Spleen (tissue), 11 donors: ENCODE measurements around the gene HNRNPUL1. TPM values are rescaled to one million over a fixed set of nuclear protein-coding genes. Genes with fewer than 3 reads are reported as not detected.

ENCODE experiments used
- DNase-seq: peaks from one replicate; pipeline ENCODE4 v3.0.0-alpha.2; 2020
- H3K27ac ChIP-seq, 8 donors: fragments of 200-600 bp; sonication (generic) in 7 of 8; 1 replicate in 4 of 8; 2 replicates in 4 of 8; pipeline versions ENCODE4 v1.5.0 to v1.8.0; 2016 to 2021; ENCODE audit warnings: inconsistent platforms in 4 of 8, mild to moderate bottlenecking in 4 of 8, moderate library complexity in 1 of 8
- H3K27me3 ChIP-seq, 7 donors: fragments of 200-600 bp; sonication (generic) in 6 of 7; replicated peaks in 1 of 7; 1 replicate in 4 of 7; 2 replicates in 3 of 7; pipeline versions ENCODE4 v1.5.0 to v1.8.0; 2016 to 2021; ENCODE audit warnings: inconsistent platforms in 3 of 7, mild to moderate bottlenecking in 1 of 7
- H3K36me3 ChIP-seq, 6 donors: fragments of 200-600 bp; sonication (generic) in 5 of 6; 1 replicate in 4 of 6; 2 replicates in 2 of 6; pipeline versions ENCODE4 v1.5.0 to v1.8.0; 2016 to 2021; ENCODE audit warnings: inconsistent platforms in 2 of 6
- H3K4me1 ChIP-seq, 6 donors: fragments of 200-600 bp; sonication (generic) in 5 of 6; 1 replicate in 3 of 6; 2 replicates in 3 of 6; pipeline versions ENCODE4 v1.5.0 to v1.8.0; 2016 to 2021; ENCODE audit warnings: inconsistent platforms in 3 of 6
- H3K4me3 ChIP-seq, 8 donors: fragments of 200-600 bp; sonication (generic) in 7 of 8; 1 replicate in 4 of 8; 2 replicates in 4 of 8; pipeline versions ENCODE4 v1.5.0 to v1.8.0; 2016 to 2021; ENCODE audit warnings: inconsistent platforms in 4 of 8, mild to moderate bottlenecking in 4 of 8, moderate library complexity in 2 of 8
- H3K9me3 ChIP-seq, 8 donors: fragments of 200-600 bp; sonication (generic) in 7 of 8; 1 replicate in 4 of 8; 2 replicates in 4 of 8; pipeline versions ENCODE4 v1.5.0 to v1.8.0; 2016 to 2021; ENCODE audit warnings: inconsistent platforms in 4 of 8
- CTCF ChIP-seq, 11 experiments: fragments of 200-600 bp in 7 of 11; fragments of 450-650 bp in 4 of 11; sonication (generic) in 4 of 11; IDR thresholded peaks in 8 of 11; conservative IDR thresholded peaks in 3 of 11; 1 replicate in 7 of 11; 2 replicates in 4 of 11; pipeline versions ENCODE4 v1.4.0 to v1.8.0; 2016 to 2021; ENCODE audit warnings: antibody characterized with exemption in 11 of 11, inconsistent platforms in 4 of 11, mild to moderate bottlenecking in 1 of 11
- POLR2A ChIP-seq, 3 donors: fragments of 450-650 bp; IDR thresholded peaks; one replicate each; pipeline ENCODE4 v1.5.1; 2017; ENCODE audit warnings: antibody characterized with exemption in 3 of 3, mild to moderate bottlenecking in 1 of 3
- POLR2AphosphoS5 ChIP-seq, 3 donors: sonication (generic); formaldehyde crosslinking; IDR thresholded peaks; one replicate each; pipeline ENCODE4 v1.5.1; 2017; ENCODE audit warnings: antibody characterized with exemption in 3 of 3
- WGBS, 5 donors: extraction: QIAGEN DNeasy Blood & Tissue Kit in 3 of 5; methylation state at CpG; one replicate each; pipeline versions ENCODE4 v1.1.5 to v1.1.7; 2013 to 2018; 5-methylcytosine and 5-hydroxymethylcytosine counted together
- intact Hi-C: fragments of 100-400 bp; cut with DNase I; formaldehyde crosslinking; loops from one replicate; pipeline ENCODE4 v1.15.0; 2023; ENCODE audit warnings: low total_unique reads
- polyA plus RNA-seq, 3 donors: library from polyadenylated mRNA; stranded (reverse); fragments of 200-250 nt; gene quantifications; one replicate each; pipeline ENCODE4 v1.2.1, GENCODE V29; 2013
- small RNA-seq, 4 donors: library from RNA; depleted of rRNA; stranded (forward); fragments of <200 nt; gene quantifications; one replicate each; pipeline ENCODE3, GENCODE V24; 2016
- total RNA-seq, 7 donors: library from RNA; depleted of rRNA in 3 of 7; stranded (reverse); fragments of >200 nt in 3 of 7; fragmentation: NEBNext Ultra II Directional in 4 of 7; extraction: Animal tissue kit (Norgen Biotek cat#: 25700) in 4 of 7; gene quantifications; one replicate each; pipeline versions ENCODE4 v1.1.0 to v1.2.1, GENCODE V29; 2016 to 2021
- donor health status: healthy with polysubstance abuse.
- donor health status: DM: no; HTN: no; CAD: no; lungs with moderate emphysema.
- donor health status: DM: no; HTN: no; CAD: no.
- donor health status: Bipolar disorder and iron deficiency.
- donor health status: healthy.
- donor health status: DM: no; HTN: no; CAD: no.
- donor health status: DM: yes; HTN: yes; CAD: no.

The HNRNPUL1 gene
- total and polyA plus RNA-seq, 10 donors: 53.9 to 213 (median 164) TPM

DNA sequence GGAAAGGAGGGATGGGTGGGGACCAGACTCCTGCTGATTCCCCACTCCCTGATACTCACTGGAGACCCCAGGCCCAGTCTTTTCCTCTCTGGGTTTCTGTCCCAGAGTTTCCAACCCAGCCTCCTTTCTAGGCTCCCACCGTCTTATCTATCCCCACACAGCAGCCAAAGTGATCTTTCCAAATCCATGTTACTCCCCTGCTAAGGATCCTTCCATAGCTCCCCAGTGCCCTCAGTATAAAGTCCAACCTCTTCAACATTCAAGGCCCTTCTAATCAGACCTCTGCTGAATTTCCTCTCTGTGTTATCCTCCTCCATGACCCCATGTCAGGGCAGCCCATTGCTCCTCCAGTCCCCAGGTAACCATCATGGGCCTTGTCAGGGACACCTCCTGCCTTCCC is 90.9 kb downstream of the HNRNPUL1 start:
- 77 to 90% (median 85%) methylated on average over 1 of the region's 1 CpG for WGBS, 5 donors
- H3K4me3 ChIP-seq: peak overlapping the region in 1 of 8 donors; percentile 99
- intact Hi-C loops: loop anchor here (5.0 kb wide), 1 partner anchor 33 kb away; no protein-coding TSS in a partner anchor
- peaks cover 31 to 79% (median 60%) of the 10 kb centered on the region in 6 donors for H3K4me1 ChIP-seq
- no peak for DNase-seq
- H3K9me3 ChIP-seq: no peaks in the 10 kb centered on the region
- TF ChIP-seq CTCF (IDR thresholded peaks at IDR 0.05 in 8 of 11, conservative IDR thresholded peaks at IDR 0.05 in 3 of 11) (no peak), POLR2AphosphoS5 (IDR thresholded peaks at IDR 0.05) (no peak), POLR2A (IDR thresholded peaks at IDR 0.05) (no peak)
- H3K27ac ChIP-seq: peak overlapping the region; percentile 20 to 98 (median 92)
- no peaks in the 10 kb centered on the region for H3K27me3 ChIP-seq
- no peaks in the 10 kb centered on the region for H3K36me3 ChIP-seq

- Histone ChIP-seq H3K4me3 (no peak overlapping the region), H3K4me1 (peaks cover 24 to 75% (median 53%) of the 10 kb centered on the region in 6 donors), H3K27ac (peak overlapping the region in 6 of 8 donors; percentile 44 to 98 (median 95)), H3K9me3 (no peaks in the 10 kb centered on the region), H3K36me3 (peaks cover 0 to 3% (median 0%) of the 10 kb centered on the region in 6 donors), H3K27me3 (no peaks in the 10 kb centered on the region)
- 40 to 62% (median 59%) methylated on average over 3 of the region's 3 CpGs for WGBS, 5 donors
- TF ChIP-seq CTCF (IDR thresholded peaks at IDR 0.05 in 8 of 11, conservative IDR thresholded peaks at IDR 0.05 in 3 of 11) (no peak), POLR2A (IDR thresholded peaks at IDR 0.05) (no peak)
- intact Hi-C loops: loop anchor here (5.0 kb wide), 1 partner anchor 34 kb away; no protein-coding TSS in a partner anchor
- peak; percentile 81 for DNase-seq
Measured at GRCh38 chr19:41355802-41356201, 91.6 kb downstream of the HNRNPUL1 start.

- peak overlapping the region in 7 of 8 donors; percentile 29 to 98 (median 63) for H3K27ac ChIP-seq
- peaks cover 23 to 68% (median 47%) of the 10 kb centered on the region in 6 donors for H3K4me1 ChIP-seq
- H3K4me3 ChIP-seq: no peak overlapping the region
- WGBS, 5 donors: 54 to 67% (median 59%) methylated on average over 11 of the region's 11 CpGs
- H3K36me3 ChIP-seq: peaks cover 0 to 9% (median 0%) of the 10 kb centered on the region in 6 donors
- intact Hi-C loops: loop anchor here (5.0 kb wide), 1 partner anchor 35 kb away; no protein-coding TSS in a partner anchor
- H3K27me3 ChIP-seq: no peaks in the 10 kb centered on the region
- TF ChIP-seq POLR2A (IDR thresholded peaks at IDR 0.05) (no peak), CTCF (IDR thresholded peaks at IDR 0.05 in 8 of 11, conservative IDR thresholded peaks at IDR 0.05 in 3 of 11) (no peak), POLR2AphosphoS5 (IDR thresholded peaks at IDR 0.05) (no peak)
- no peaks in the 10 kb centered on the region for H3K9me3 ChIP-seq
- no peak for DNase-seq
Measured at GRCh38 chr19:41356984-41357739, 93.0 kb downstream of the HNRNPUL1 start.

Small RNA genes lying within 50 kb of the gene (small RNA-seq; reads per million reads assigned to genes)
- 0 to 0.08 (median 0) reads per million in 4 donors for gene RN7SL34P

Other genes starting within 250 kb of the HNRNPUL1 start
- not detected for gene CYP2A13, start 175.9 kb upstream of the HNRNPUL1 start, total RNA-seq
- not detected for gene CYP2A13, start 175.9 kb upstream of the HNRNPUL1 start, polyA plus RNA-seq
- gene CYP2F1, start 149.9 kb upstream of the HNRNPUL1 start, total RNA-seq: not detected
- not detected for gene CYP2F1, start 149.9 kb upstream of the HNRNPUL1 start, polyA plus RNA-seq
- 10 to 100 TPM in 4 of 7 donors, 1 to 10 TPM in 3; 3.8 to 22.4 (median 10.4) TPM for gene CYP2S1, start 71.2 kb upstream of the HNRNPUL1 start, total RNA-seq
- gene CYP2S1, start 71.2 kb upstream of the HNRNPUL1 start, polyA plus RNA-seq: under 1 TPM; 0.62 to 0.93 (median 0.83) TPM
- 100 to 1,000 TPM in 3 of 7 donors, 10 to 100 TPM in 4; 48.4 to 135 (median 87.5) TPM for gene AXL, start 45.1 kb upstream of the HNRNPUL1 start, total RNA-seq
- gene AXL, start 45.1 kb upstream of the HNRNPUL1 start, polyA plus RNA-seq: 1 to 10 TPM; 2.3 to 8.3 (median 5.0) TPM
- 10 to 100 TPM; 20.5 to 38.2 (median 29.7) TPM for gene CCDC97, start 45.8 kb downstream of the HNRNPUL1 start, total RNA-seq
- gene CCDC97, start 45.8 kb downstream of the HNRNPUL1 start, polyA plus RNA-seq: 10 to 100 TPM; 12.7 to 18.9 (median 14.5) TPM
- gene TGFB1, start 89.5 kb downstream of the HNRNPUL1 start, total RNA-seq: 100 to 1,000 TPM in 6 of 7 donors, 10 to 100 TPM in 1; 79.3 to 147 (median 130) TPM
- 10 to 100 TPM; 23.0 to 56.0 (median 25.2) TPM for gene TGFB1, start 89.5 kb downstream of the HNRNPUL1 start, polyA plus RNA-seq
- 10 to 100 TPM in 1 of 7 donors, 1 to 10 TPM in 6; 7.5 to 10.2 (median 8.4) TPM for gene B9D2, start 99.8 kb downstream of the HNRNPUL1 start, total RNA-seq
- gene B9D2, start 99.8 kb downstream of the HNRNPUL1 start, polyA plus RNA-seq: 10 to 100 TPM in 2 of 3 donors, 1 to 10 TPM in 1; 8.6 to 11.9 (median 10.5) TPM
- gene TMEM91, start 112.2 kb downstream of the HNRNPUL1 start, total RNA-seq: 10 to 100 TPM; 19.3 to 62.0 (median 23.5) TPM
- 10 to 100 TPM; 13.4 to 37.1 (median 34.4) TPM for gene TMEM91, start 112.2 kb downstream of the HNRNPUL1 start, polyA plus RNA-seq
- 10 to 100 TPM; 10.1 to 21.0 (median 14.0) TPM for gene EXOSC5, start 133.0 kb downstream of the HNRNPUL1 start, total RNA-seq
- 10 to 100 TPM; 32.1 to 53.8 (median 42.3) TPM for gene EXOSC5, start 133.0 kb downstream of the HNRNPUL1 start, polyA plus RNA-seq
- gene BCKDHA, start 133.4 kb downstream of the HNRNPUL1 start, total RNA-seq: 10 to 100 TPM; 10.3 to 55.6 (median 28.3) TPM
- gene BCKDHA, start 133.4 kb downstream of the HNRNPUL1 start, polyA plus RNA-seq: 10 to 100 TPM; 28.0 to 34.9 (median 29.9) TPM
- gene B3GNT8, start 163.0 kb downstream of the HNRNPUL1 start, total RNA-seq: 10 to 100 TPM in 6 of 7 donors, 1 to 10 TPM in 1; 7.0 to 30.3 (median 11.4) TPM
- gene B3GNT8, start 163.0 kb downstream of the HNRNPUL1 start, polyA plus RNA-seq: 1 to 10 TPM; 1.8 to 9.8 (median 4.0) TPM
- gene DMAC2, start 175.5 kb downstream of the HNRNPUL1 start, total RNA-seq: 10 to 100 TPM; 25.6 to 34.4 (median 30.4) TPM
- 10 to 100 TPM; 19.2 to 36.5 (median 27.7) TPM for gene DMAC2, start 175.5 kb downstream of the HNRNPUL1 start, polyA plus RNA-seq
- under 1 TPM in 1 of 7 donors, not detected in 6; 0.65 TPM for gene ERICH4, start 178.8 kb downstream of the HNRNPUL1 start, total RNA-seq
- gene ERICH4, start 178.8 kb downstream of the HNRNPUL1 start, polyA plus RNA-seq: not detected